HG02610 (cell line): ENCODE measurements around the gene KRT25.
"Not testable (repeated sequence)": the region's sequence is repeated elsewhere in the genome, so short reads cannot be mapped to it uniquely, and the experiment has no call there.

ENCODE experiments used
- ATAC-seq: cut with Tn5 transposase; IDR thresholded peaks from one replicate; pipeline ENCODE4 v1.9.1; 2021; ENCODE audit warnings: mild to moderate bottlenecking, moderate library complexity; ENCODE audit not compliant: unreplicated experiment

The KRT25 gene

DNA sequence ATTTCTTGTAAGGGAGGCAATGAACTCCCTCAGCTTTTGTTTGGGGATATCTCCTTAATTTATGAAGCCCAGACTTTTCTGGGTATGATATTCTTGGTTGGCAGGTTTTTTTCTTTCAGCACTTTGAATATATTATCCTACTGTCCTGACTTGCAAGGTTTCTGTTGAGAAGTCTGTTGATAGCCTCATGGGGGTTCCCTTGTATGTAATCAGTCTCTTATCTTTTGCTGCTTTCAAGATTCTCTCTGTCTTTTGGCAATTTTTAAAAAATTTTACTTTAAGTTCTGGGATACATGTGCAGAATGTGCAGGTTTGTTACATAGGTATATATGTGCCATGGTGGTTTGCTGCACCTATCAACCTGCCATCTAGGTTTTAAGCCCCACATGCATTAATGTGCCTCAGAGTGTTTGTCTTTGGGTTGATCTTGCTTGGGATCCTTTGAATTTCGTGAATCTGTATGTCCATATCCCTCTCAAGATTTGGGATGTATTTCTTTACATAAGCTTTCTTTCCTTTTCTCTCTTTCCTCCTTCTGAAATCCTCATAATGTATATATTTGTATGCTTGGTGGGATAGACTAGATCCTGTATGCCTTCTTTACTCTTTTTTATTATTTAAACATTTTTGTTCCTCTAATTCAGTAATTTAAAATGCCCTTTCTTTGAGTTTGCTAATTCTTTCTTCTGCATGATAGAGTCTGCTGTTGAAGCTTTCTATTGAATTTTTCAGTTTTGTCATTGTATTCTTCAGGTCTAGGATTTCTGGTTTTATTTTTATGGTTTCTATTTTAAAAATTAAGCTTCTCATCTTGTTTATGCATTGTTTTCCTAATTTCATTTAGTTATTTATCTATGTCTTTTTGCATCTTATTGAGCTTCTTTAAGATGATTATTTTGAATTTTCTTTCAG, 5.2 kb upstream of the KRT25 start:
- ATAC-seq, result no peak

DNA sequence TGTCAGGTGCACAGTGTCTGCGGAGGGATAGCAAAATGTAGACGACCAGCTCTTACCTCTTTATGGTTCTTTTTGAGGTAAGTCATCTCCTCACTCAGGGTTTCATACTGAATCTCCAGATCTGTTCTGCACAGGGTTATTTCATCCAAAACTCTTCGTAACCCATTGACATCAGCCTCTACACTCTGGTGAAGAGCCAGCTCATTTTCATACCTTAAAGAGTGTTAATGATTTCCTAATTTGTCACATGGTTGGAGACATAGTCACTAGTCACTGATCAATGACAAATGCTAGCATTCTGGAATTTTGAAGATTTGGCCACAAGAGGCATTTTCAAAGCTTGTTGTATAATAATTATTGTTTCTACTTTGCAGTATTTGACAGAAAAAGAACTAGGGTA, 1.3 kb downstream of the KRT25 start:
- no peak for ATAC-seq

- no peak for ATAC-seq
Measured at GRCh38 chr17:40751065-40751464, 4.1 kb downstream of the KRT25 start.

DNA sequence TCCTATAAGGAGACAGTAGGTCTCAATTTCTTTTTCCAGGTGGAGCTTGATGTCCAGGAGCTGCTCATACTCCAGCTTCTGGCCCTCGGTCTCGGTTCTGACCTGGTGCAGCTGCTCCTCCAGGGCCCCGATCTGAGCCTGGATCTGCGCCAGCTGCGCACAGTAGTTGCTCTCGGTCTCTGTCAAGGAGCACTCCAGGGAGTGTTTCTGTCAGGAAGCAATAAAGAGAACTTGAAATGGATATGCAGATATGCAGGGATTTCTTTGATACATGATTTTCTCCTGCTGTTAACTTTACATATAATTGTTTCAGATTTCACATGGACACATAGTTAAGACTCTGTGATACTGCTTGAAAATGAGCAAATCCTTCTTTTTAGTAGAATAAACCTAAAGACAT, 4.7 kb downstream of the KRT25 start:
- no peak for ATAC-seq

- not testable (repeated sequence) for ATAC-seq
Measured at GRCh38 chr17:40748666-40749065, 6.5 kb downstream of the KRT25 start.

GRCh38 chr17:40738553-40738952, 16.6 kb downstream of the KRT25 start:
- ATAC-seq, result no peak

GRCh38 chr17:40735016-40735415, 20.1 kb downstream of the KRT25 start:
- ATAC-seq, result no peak

- ATAC-seq, result no peak
Measured at GRCh38 chr17:40734018-40734417, 21.1 kb downstream of the KRT25 start.

DNA sequence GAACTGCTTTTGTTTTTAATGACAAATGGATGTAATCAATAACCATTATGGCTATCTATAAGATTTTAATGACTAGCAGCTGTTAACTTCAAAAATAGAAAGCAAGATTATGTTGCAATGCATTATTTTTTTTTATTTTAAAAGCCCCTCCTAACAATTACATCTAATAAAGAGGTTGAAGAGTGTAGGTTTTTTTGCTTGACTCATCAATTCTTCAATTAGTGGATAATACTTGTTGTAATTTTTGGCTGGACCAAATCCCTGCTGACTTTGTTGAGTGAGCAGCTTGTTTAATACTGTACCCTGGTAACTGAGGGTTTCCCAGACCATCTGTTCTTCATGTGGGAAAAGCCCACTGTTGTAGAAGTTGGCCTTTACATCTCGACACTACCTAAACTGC, 24.2 kb downstream of the KRT25 start:
- no peak for ATAC-seq

DNA sequence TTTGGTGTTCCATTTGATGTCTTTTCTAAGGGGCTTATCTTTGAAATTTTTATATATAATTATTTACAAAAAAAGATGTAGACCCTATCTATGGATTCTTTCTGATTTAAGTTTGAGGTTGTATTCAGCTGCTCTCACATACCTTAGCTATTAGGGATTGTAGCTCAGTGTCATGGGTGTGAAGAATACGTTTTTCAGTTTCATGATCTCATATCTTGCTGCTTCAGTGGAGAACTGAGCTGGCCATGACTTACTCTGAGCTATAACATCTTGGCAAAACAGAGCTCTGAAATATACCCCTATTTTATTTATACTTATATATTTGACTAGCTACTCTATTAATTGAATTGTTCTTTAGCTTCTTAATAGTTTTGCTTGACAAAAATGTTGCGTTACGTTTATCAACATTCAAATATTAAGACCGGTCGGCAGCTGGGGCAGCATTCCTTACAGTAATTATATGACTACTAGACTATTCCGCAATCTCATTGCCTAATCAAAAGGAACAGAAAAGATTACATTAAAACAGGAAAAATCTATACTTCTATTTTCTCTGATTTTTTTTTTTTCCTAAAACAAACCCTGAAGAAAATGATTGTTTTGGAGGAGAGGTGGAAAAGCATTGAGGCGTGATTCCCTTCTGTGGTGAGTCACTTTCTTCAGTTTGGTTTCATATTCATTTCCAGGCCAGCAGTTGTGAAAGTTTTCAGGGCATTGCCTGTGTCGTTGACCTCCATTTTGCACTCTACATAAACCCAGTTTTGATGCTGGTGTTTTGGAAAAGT, 27.5 kb downstream of the KRT25 start:
- ATAC-seq, result peak; percentile 40

- no peak for ATAC-seq
Measured at GRCh38 chr17:40726919-40727318, 28.2 kb downstream of the KRT25 start.

GRCh38 chr17:40724656-40725055, 30.5 kb downstream of the KRT25 start:
- ATAC-seq, result no peak

GRCh38 chr17:40722241-40722640, 32.9 kb downstream of the KRT25 start:
- no peak for ATAC-seq

DNA sequence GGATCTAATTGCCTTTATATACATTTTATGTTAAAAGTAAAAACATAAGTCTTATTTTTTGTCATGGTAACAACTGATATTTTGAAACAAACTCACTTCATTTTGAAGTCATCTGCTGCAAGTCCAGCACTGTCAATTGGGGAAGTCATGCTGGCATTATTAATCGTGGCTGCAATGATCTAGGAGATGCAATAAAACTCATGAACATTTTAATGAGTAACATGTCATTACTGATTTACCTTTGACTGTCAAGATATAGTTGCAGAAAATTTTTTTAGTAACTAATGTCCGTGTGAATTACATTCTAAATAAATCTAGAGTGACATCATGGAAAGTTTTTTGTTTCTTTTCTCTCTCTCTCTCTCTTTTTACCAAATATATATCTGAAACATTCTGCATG, 34.2 kb downstream of the KRT25 start:
- ATAC-seq, result no peak

DNA sequence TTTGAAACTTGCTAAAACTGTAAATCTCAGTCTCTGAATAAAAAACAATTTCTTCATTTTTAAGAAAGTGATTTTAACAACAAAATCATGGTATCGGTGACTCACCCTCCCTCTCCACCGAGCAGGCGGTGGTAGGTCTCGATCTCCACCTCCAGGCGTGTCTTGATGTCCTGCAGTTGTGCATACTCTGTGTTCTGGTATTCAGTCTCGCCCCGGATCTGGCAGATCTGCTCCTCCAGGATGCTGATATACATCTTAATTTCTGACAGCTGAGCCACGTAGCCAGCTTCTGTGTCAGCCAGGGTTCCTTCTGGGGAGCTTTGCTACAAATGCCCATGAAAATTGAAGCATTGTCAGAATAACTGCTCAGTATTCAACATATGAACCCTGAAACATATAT, 36.2 kb downstream of the KRT25 start:
- no peak for ATAC-seq

DNA sequence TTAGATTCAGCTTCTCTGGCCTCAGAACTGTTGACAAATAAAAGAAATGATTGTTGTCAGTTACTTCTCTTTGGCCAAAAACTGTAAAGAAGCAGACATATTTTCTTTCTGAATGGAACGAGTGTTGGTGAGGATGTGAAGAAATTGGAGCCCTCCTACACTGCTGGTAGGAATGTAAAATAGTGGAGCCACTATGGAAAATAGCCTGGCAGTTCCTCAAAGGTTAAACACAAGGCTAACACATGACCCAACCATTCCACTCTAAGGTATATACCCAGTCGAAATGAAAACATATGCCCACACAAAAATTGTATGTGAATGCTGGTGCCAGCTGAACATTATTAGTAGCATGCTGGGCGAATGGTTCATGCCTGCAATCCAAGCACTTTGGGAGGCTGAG, 37.4 kb downstream of the KRT25 start:
- ATAC-seq, result no peak

- no peak for ATAC-seq
Measured at GRCh38 chr17:40714473-40714872, 40.7 kb downstream of the KRT25 start.

DNA sequence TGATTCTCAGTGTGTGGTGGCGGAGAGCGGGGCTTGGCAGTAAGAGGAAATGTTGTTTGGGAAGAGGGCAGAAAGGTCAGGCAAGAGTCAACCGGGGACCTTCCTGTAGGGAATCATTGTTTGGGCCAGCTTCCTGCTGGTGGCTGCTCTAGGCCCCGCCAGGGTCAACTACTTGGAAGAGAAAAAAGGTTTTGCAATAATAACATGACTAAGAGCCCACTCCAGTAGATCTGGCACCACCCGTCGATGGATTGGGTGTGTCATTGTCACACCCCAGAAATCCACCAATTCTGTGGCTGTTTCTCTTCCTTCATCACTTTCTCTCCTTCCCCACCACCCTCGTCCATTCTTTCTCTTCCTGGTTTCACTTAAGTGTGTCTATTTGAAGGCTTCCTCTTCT, 47.4 kb downstream of the KRT25 start:
- ATAC-seq, result no peak

GRCh38 chr17:40705584-40705983, 49.5 kb downstream of the KRT25 start:
- no peak for ATAC-seq

DNA sequence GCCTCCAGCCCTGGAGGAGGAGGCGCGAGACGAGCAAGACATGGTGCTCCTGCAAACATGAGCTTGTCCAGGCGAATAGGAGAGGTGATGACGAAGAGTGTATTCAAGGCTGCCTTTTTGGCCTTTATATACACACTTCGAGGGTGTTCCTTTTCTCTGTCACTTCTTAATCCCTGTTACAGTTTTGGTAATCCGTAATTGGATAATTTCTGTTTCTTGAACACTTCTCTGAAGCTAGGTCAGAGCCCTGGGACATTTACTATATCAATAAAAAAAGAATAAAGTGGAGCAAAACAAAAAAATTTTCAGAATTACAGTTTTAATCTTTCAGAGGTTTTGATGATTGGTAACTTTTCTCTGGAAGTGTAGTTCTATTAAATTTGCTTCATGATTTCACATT, 51.5 kb downstream of the KRT25 start, which contains the start of gene KRT24:
Gene KRT24, minus strand, starts transcription at position 101 of the 400 bp plus-strand sequence. Its CDS starts 59 bp downstream, at position 42.
- ATAC-seq, result no peak

DNA sequence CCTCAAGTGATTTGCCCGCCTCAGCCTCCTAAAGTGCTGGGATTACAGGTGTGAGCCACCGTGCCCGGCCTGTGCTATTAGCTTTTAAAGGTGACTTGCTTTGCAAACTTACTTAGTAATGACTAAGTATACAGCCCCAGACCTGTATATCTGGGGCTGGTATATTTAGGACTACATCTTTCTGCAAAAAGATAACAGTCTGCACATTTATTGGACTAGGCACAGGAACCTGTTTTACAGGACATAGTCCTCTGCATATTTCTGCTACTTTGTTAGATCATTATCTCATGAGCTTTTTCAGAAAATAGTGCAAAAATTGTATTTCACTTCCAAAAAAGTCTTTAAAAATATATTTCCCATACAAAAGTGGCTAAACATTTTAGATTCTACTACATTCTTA, 52.9 kb downstream of the KRT25 start:
- no peak for ATAC-seq

DNA sequence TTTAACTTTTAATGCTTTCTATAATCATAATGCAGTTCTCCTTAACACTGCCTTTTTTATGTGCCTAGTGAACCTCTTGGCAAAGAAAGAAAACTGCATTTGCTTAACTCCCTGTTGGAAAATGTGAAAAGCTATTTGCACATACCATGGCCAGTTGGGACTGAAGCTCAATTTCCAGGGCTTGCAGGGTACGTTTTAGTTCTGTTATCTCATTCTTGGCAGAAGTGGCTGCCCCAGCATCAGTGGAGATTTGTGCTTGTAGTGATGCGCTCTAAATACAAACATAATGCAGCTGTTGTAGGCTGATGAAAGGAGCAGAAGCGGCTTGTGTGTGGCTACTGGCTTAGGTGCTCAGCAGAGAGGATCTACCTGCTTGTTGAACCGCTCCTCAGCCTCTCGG, 55.3 kb downstream of the KRT25 start:
- ATAC-seq, result no peak
